ENCODE measurements around the gene OCEL1.
"Not testable (repeated sequence)": the region's sequence is repeated elsewhere in the genome, so short reads cannot be mapped to it uniquely, and the experiment has no call there.

OCEL1 gene

GRCh38 chr19:17184371-17184841 lies 41.6 kb upstream of the OCEL1 start:
- no peak for TF ChIP-seq CTCF (IDR thresholded peaks at IDR 0.05; ENCODE audit: insufficient read depth, low read length, poor library complexity, severe bottlenecking)
- peaks cover 39% of the 10 kb centered on the region for H3K36me3 ChIP-seq (ENCODE audit: control insufficient read depth, insufficient read depth, low read length)
- DNase-seq (ENCODE audit: extremely low read depth, insufficient read length), result no peak
- no peaks in the 10 kb centered on the region for H3K27me3 ChIP-seq (replicated peaks; ENCODE audit: control insufficient read depth, insufficient read depth, low read length)
- H3K4me3 ChIP-seq (replicated peaks; ENCODE audit: low read depth, low read length), result no peak overlapping the region

- no peaks in the 10 kb centered on the region for H3K27me3 ChIP-seq (replicated peaks; ENCODE audit: control insufficient read depth, insufficient read depth, low read length)
- no peak for DNase-seq (ENCODE audit: extremely low read depth, insufficient read length)
- no peak for TF ChIP-seq CTCF (IDR thresholded peaks at IDR 0.05; ENCODE audit: insufficient read depth, low read length, poor library complexity, severe bottlenecking)
- no peak overlapping the region for H3K4me3 ChIP-seq (replicated peaks; ENCODE audit: low read depth, low read length)
- H3K36me3 ChIP-seq (ENCODE audit: control insufficient read depth, insufficient read depth, low read length), result peaks cover 41% of the 10 kb centered on the region
These were observed 40.4 kb upstream of the OCEL1 start for GRCh38 chr19:17185590-17185989.

- H3K36me3 ChIP-seq (ENCODE audit: control insufficient read depth, insufficient read depth, low read length), result peaks cover 52% of the 10 kb centered on the region
- DNase-seq (ENCODE audit: extremely low read depth, insufficient read length); H3K27me3 ChIP-seq (replicated peaks; ENCODE audit: control insufficient read depth, insufficient read depth, low read length); H3K4me3 ChIP-seq (replicated peaks; ENCODE audit: low read depth, low read length): not testable (repeated sequence)
These were observed 34.3 kb upstream of the OCEL1 start for GRCh38 chr19:17191736-17192135.

- peaks cover 51% of the 10 kb centered on the region for H3K36me3 ChIP-seq (ENCODE audit: control insufficient read depth, insufficient read depth, low read length)
- no peak for DNase-seq (ENCODE audit: extremely low read depth, insufficient read length)
These were observed 33.3 kb upstream of the OCEL1 start for GRCh38 chr19:17192751-17193150.

GRCh38 chr19:17194608-17195007 lies 31.4 kb upstream of the OCEL1 start:
- TF ChIP-seq CTCF (IDR thresholded peaks at IDR 0.05; ENCODE audit: insufficient read depth, low read length, poor library complexity, severe bottlenecking), result no peak
- Histone ChIP-seq H3K4me3 (replicated peaks; ENCODE audit: low read depth, low read length) (no peak overlapping the region), H3K36me3 (ENCODE audit: control insufficient read depth, insufficient read depth, low read length) (peaks cover 53% of the 10 kb centered on the region)

More at GRCh38 chr19:17192751-17193150, 33.3 kb upstream of the OCEL1 start:
- no peak overlapping the region for H3K4me3 ChIP-seq (replicated peaks; ENCODE audit: low read depth, low read length)
- no peaks in the 10 kb centered on the region for H3K27me3 ChIP-seq (replicated peaks; ENCODE audit: control insufficient read depth, insufficient read depth, low read length)
- no peak for TF ChIP-seq CTCF (IDR thresholded peaks at IDR 0.05; ENCODE audit: insufficient read depth, low read length, poor library complexity, severe bottlenecking)

GRCh38 chr19:17195106-17195505 lies 30.9 kb upstream of the OCEL1 start:
- peaks cover 55% of the 10 kb centered on the region for H3K36me3 ChIP-seq (ENCODE audit: control insufficient read depth, insufficient read depth, low read length)
- TF ChIP-seq CTCF (IDR thresholded peaks at IDR 0.05; ENCODE audit: insufficient read depth, low read length, poor library complexity, severe bottlenecking), result no peak
- no peak overlapping the region for H3K4me3 ChIP-seq (replicated peaks; ENCODE audit: low read depth, low read length)
- DNase-seq (ENCODE audit: extremely low read depth, insufficient read length), result no peak
- H3K27me3 ChIP-seq (replicated peaks; ENCODE audit: control insufficient read depth, insufficient read depth, low read length), result no peaks in the 10 kb centered on the region

More at GRCh38 chr19:17194608-17195007, 31.4 kb upstream of the OCEL1 start:
- DNase-seq (ENCODE audit: extremely low read depth, insufficient read length), result no peak
- no peaks in the 10 kb centered on the region for H3K27me3 ChIP-seq (replicated peaks; ENCODE audit: control insufficient read depth, insufficient read depth, low read length)
